GM21423 (cell line): ENCODE results near the gene TNNT3.

ENCODE experiments used
- ATAC-seq: cut with Tn5 transposase; IDR thresholded peaks from one replicate; pipeline ENCODE4 v1.9.1; 2021; ENCODE audit warnings: mild to moderate bottlenecking, moderate library complexity; ENCODE audit not compliant: unreplicated experiment

TNNT3 gene

GRCh38 chr11:1947592-1948237 lies 28.2 kb downstream of the TNNT3 start:
- ATAC-seq: no peak

GRCh38 chr11:1948389-1948788 lies 28.9 kb downstream of the TNNT3 start:
- no peak for ATAC-seq

GRCh38 chr11:1949302-1949701 lies 29.8 kb downstream of the TNNT3 start:
- ATAC-seq: no peak

- ATAC-seq: no peak
Measured at GRCh38 chr11:1949922-1950321, 30.4 kb downstream of the TNNT3 start.

GRCh38 chr11:1952806-1953482 lies 33.4 kb downstream of the TNNT3 start:
- no peak for ATAC-seq

GRCh38 chr11:1953489-1954266 lies 34.2 kb downstream of the TNNT3 start:
- ATAC-seq: no peak

GRCh38 chr11:1958367-1958766 lies 38.9 kb downstream of the TNNT3 start:
- ATAC-seq: no peak

GRCh38 chr11:1959786-1960185 lies 40.3 kb downstream of the TNNT3 start:
- ATAC-seq: no peak

GRCh38 chr11:1963864-1964263 lies 44.4 kb downstream of the TNNT3 start:
- ATAC-seq: no peak

- no peak for ATAC-seq
Measured at GRCh38 chr11:1964348-1964747, 44.8 kb downstream of the TNNT3 start.

GRCh38 chr11:1964955-1965354 lies 45.5 kb downstream of the TNNT3 start:
- no peak for ATAC-seq

- no peak for ATAC-seq
Measured at GRCh38 chr11:1966531-1966930, 47.0 kb downstream of the TNNT3 start.

- ATAC-seq: no peak
Measured at GRCh38 chr11:1967641-1968225, 48.2 kb downstream of the TNNT3 start.

GRCh38 chr11:1968454-1969002 lies 49.0 kb downstream of the TNNT3 start:
- ATAC-seq: no peak

- ATAC-seq: no peak
Measured at GRCh38 chr11:1969035-1969434, 49.5 kb downstream of the TNNT3 start.

GRCh38 chr11:1969776-1970175 lies 50.3 kb downstream of the TNNT3 start:
- no peak for ATAC-seq

- ATAC-seq: no peak
Measured at GRCh38 chr11:1970956-1971355, 51.5 kb downstream of the TNNT3 start.

- ATAC-seq: no peak
Measured at GRCh38 chr11:1975185-1975584, 55.7 kb downstream of the TNNT3 start.

GRCh38 chr11:1978720-1979473 lies 59.4 kb downstream of the TNNT3 start:
- ATAC-seq: no peak

GRCh38 chr11:1979607-1980006 lies 60.1 kb downstream of the TNNT3 start:
- no peak for ATAC-seq
